Measurements from ENCODE around the gene WDTC1.
"Not testable (repeated sequence)": the region's sequence is repeated elsewhere in the genome, so short reads cannot be mapped to it uniquely, and the experiment has no call there.

WDTC1 gene

GRCh38 chr1:27253596-27253995, 19.2 kb downstream of the WDTC1 start:
- DNase-seq = no peak

GRCh38 chr1:27255136-27255535, 20.7 kb downstream of the WDTC1 start:
- no peak for DNase-seq

- no peak for DNase-seq
Measured at GRCh38 chr1:27257155-27257554, 22.7 kb downstream of the WDTC1 start.

- DNase-seq = no peak
Measured at GRCh38 chr1:27258598-27258997, 24.2 kb downstream of the WDTC1 start.

DNA sequence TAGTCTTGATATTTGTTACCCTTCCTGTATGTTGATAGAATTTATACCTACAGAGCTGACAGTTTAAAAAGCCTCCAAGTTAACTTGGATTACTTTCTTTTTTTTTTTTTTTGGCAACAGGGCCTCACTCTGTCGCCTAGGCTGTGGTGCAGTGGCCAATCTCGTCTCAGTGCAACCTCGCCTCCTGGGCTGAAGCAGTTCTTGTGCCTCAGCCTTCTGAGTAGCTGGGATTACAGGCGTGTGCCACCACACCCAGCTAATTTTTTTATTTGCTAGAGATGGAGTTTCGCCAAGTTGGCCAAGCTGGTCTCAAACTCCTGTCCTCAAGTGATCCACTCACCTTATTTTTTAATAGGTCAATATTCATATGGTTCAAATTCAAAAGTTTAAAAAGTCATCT, 32.7 kb downstream of the WDTC1 start:
- DNase-seq = no peak

DNA sequence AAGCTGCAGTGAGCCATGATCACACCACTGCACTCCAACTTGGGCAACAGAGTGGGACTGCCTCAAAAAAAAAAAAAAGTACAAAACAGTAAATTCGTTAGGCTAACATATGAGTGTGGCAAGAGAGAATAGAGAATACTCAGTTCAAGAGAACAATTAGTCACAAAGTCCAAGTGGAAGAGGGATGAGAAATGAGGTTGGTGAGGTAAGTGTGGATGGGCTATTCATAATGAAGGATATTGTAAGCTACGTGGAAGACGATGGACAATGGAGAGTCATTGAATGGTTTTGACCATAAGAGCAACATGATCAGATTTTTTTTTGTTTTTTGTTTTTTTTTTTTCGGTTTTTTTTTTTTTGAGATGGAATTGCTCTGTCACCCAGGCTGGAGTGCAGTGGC, 34.8 kb downstream of the WDTC1 start:
- no peak for DNase-seq

- no peak for DNase-seq
Measured at GRCh38 chr1:27274204-27274603, 39.8 kb downstream of the WDTC1 start.

DNA sequence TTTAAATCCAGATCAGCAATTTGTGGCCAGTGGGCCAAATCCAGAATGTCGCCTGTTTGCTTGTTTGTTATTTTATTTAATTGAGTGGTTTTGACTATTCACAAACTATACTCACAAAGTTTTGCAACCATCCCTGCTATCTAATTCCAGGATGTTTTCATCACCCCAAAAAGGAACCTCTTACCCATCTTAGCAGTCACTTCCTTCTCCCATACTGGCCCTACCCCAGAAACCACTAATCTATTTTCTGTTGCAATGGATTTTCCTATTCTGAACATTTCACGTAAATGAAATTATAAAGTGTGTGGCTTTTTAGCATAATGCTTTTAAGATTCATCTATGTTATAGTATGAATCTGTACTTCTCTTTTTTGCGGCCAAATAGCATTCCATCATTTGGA, 41.3 kb downstream of the WDTC1 start:
- no peak for DNase-seq

DNA sequence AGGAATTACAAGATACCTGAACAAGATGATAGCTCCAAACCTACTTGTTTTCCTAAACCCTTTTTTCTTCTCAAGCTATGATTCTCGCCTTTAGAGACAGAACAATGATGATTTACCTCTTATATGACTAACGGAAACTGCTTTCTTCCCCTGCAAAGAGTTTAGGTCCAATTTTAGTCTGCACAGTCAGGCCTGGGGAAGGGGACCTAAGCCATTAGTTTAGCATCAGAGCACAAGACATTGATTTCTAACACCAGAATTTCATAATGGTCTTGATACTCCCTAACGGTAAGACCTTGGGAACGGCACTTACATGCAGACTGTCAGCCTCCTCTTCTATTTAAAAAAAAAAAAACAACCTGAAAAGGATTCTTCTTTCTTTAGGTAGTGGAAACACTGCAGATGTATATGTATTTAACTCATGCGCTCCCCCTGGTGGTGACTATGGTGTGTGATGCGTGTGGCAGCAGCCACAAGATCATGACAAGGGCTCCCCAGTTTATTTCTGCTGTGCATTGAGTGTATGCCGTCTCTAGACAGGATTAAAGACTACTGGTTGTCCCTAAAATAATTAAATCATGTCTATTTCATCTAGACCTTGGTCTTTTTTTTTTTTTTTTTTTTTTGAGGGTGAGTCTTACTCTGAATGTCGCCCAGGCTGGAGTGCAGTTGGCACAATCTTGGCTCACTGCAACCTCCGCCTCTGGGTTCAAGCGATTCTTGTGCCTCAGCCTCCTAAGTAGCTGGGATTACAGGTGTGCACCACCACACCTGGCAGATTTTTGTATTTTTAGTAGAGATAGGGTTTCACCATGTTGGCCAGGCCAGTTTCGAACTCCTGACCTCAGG, 50.2 kb downstream of the WDTC1 start:
- DNase-seq = peak; percentile 65 to 91 (median 77)

DNA sequence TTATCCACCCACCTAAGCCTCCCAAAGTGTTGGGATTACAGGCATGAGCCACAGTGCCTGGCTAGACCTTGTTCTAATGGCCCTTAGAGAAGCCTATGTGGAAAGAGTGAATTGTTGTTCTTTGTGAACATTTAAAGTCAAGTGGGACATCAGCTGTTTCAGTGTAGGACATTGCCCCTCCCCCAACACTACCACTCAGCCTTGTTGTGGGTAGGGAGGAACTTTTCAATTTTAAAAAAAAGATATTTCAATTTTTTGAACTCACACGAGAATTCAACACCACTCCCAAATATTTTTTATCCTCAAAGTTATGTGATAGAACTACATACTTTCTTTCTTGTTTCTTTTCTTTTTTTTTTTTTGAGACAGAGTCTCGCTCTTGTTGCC, 50.8 kb downstream of the WDTC1 start:
- no peak for DNase-seq

DNA sequence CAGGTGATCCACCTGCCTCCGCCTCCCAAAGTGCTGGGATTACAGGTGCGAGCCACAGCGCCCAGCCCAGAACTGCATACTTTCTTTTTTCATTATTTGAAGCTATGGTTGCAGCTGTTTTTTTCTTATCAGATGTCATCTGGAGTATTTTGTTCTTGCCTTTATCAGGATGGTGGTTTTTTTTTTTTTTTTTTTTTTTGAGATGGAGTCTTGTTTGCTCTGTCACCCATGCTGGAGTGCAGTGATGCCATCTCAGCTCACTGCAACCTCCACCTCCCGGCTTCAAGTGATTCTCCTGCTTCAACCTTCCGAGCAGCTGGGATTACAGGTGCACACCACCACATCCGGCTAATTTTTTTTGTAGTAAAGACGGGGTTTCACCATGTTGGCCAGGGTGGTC, 51.4 kb downstream of the WDTC1 start:
- not testable (repeated sequence) for DNase-seq

- DNase-seq = not testable (repeated sequence)
Measured at GRCh38 chr1:27289125-27289524, 54.7 kb downstream of the WDTC1 start.

DNA sequence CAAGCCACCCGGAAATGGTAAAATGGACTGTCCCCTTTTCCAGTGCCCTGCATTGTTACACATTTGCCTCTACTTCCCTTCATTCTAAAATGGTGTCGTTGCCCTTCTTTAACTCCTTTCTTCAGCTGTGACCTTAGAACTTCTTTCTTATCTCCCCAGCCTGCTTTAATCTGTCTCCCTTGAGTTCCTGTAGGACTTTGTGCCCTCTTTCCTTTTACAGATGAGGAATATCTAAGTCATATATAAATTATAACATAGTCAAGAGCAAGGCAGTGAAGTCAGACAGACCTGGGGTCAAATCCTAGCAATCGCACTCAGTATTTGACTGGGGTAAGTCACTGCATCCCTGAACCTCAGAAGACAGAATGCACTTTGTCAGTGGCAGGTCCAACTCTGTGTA, 56.1 kb downstream of the WDTC1 start:
- DNase-seq = no peak

- no peak for DNase-seq
Measured at GRCh38 chr1:27292106-27292505, 57.7 kb downstream of the WDTC1 start.

GRCh38 chr1:27293915-27294314, 59.5 kb downstream of the WDTC1 start:
- DNase-seq = no peak

- peak; percentile 28 to 63 (median 52) for DNase-seq
Measured at GRCh38 chr1:27296773-27297291, 62.4 kb downstream of the WDTC1 start.

DNA sequence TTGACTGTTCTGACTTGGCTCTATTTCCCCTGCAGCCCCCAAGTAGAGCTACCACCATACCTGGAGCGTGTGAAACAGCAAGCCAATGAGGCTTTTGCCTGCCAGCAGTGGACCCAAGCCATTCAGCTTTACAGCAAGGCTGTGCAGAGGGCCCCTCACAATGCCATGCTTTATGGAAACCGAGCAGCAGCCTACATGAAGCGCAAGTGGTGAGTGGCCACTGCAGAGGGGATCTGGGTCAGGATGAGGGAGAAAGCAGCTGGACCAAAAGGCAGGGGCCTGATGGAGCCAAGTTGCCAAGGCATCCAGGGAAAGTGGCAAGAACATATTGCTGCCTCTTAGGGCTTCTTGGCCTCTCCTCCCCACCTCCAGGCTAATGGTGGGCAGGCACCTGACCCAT, 63.5 kb downstream of the WDTC1 start:
- no peak for DNase-seq

DNA sequence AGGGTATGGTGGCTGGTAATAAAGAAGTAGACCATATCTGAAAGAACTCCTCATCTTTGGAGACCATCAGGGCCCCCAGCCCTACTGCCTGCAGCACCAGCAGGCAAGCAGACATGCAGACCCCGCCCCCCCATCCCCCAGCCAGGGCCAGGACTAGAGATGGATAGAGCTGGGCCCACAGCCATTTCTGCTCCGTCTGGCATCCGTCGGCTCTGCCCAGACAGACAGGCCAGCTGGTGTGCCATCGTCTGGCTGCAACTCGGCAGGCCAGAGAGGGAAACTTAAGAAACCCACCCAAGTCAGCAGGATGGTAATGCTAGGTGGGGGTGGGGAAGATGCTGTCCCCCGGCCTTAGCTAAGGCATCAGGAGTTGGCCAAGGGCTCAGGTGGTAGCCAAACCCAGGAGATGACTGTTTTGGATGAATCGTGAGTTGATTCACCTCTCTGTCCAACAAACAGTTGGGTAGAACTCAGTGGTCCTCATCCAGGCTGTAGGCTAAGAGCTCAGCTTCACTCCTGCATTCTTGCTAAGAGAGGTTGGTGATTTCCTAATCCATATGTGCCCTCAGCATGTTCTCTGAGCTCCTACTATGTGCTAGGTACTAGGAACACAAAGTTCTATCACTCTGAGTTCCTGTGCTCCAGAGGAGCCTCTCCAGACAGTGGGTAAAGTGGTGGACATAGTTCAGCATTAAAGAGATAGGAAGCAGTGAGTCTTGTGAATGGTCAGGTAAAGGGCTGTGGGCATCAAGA, 64.4 kb downstream of the WDTC1 start:
- no peak for DNase-seq

DNA sequence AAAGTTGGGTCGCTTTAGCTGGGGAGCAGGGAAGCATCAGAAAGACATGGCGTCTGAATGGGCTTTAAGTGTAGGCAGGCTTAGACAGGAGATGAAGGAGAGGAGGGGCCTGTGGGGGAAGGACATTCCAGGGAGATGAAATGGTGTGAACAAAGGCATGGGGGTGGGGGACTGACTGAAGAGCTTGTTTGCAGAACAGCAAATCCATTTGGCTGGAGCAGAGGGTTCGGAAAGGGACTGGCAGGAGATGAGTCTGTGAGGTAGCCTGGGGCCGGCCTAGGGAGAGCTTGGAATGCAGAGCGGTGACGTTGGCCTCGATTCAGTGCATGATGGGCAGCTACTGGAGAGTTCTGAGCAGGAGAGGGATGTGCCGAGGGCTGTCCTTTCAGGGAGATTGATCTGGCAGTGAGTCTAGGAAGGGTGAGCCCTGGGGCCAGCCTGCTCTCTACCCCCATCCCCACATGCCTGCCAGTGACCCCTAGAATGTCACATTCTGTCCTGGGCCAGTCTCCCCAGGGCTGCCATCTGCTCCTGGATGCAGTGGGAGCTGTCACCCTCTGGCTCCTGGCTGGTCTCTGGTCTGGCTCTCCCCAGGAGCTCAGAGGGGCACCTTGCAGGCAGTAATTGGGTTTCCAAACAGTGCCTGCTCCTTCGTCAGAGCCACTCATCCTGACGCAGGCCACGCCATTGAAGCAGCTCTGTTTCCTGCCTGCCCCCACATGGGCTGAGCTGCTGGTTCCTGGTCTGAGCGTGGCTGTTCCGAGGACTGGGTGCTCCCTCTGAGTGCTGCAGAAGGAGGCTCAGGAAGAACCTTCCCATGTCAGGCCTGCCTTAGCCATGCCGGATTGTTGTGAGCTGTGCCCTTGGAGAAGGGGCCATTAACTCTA, 65.2 kb downstream of the WDTC1 start:
- DNase-seq = no peak

DNA sequence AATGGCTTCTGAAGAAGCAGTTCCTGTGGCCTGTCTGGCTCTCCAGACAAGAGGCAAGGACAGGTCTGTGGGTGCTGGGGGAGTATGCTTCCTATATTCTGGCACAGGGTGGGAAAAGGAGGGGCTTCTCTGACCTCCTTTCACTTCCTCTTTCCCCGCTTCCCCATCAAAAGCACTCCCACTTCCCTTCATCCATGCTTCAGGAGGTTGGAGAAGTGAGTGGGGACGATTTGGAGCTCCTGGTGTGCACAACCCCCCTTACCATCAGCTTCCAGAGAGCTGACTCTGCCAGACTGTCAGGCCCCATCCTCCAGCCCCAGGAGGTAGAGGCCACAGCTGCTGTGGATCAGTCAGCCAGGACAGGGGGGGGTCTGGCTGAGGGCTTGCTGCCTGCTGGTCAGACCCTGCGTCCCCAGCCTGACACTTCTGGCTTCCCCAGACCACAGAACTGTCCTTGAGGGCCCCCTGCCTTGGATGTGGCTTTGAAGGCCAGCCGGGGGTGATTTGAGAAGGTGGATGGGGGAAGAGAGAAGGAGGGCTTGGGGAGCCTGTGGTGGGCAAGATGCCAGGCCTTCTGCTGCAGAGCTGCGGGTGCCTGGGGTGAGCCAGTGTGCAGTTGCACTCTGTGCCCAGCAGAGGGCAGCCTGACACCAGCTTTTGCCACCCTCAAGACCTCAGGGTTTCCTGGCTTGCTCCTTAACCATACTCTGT, 66.1 kb downstream of the WDTC1 start:
- DNase-seq = peak; percentile 53 to 72 (median 69)

DNA sequence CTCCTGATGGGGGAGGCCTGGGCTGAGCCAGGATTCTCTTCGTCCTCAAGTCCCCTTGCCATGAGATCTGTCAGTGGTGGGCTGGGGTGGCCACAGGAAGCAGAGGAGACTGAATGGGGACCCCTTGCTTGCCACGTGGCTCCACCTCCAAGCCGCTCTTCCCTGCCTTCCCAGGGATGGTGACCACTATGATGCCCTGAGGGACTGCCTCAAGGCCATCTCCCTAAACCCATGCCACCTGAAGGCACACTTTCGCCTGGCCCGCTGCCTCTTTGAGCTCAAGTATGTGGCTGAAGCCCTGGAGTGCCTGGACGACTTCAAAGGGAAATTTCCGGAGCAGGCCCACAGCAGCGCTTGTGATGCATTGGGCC, 66.6 kb downstream of the WDTC1 start:
- DNase-seq = no peak

DNA sequence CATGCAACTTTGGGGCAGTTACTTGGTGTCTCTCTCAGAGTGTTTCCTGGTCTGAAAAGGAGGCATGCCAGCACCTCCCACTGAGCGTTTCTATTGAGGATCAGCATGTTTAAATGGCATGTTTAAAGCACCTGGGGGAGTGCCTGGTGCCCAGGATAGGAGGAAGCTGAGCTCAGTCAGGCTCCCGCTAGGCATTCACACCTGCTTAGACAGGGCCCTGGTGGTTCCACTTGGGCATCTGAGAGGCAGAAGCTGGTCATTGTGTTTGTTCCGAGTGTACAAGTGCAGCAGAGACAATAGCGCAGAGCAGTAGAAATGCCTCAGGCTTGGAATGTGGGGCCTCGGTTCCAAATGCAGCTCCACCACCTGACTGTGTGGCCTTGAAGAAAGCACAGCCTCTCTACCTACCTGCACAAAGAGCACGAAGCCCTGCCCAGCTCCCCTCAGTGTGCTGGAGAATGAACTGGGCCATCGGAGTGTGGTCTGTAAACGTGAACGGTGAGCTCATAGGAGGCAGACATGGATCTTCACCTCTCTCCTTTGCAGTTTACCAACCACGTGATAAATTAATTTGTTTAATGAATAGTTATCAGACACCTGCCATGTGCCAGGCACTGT, 67.3 kb downstream of the WDTC1 start:
- DNase-seq = no peak

All from T-helper 1 cell (primary cell).